ENCODE results near the gene SH3GLB1.

DNA sequence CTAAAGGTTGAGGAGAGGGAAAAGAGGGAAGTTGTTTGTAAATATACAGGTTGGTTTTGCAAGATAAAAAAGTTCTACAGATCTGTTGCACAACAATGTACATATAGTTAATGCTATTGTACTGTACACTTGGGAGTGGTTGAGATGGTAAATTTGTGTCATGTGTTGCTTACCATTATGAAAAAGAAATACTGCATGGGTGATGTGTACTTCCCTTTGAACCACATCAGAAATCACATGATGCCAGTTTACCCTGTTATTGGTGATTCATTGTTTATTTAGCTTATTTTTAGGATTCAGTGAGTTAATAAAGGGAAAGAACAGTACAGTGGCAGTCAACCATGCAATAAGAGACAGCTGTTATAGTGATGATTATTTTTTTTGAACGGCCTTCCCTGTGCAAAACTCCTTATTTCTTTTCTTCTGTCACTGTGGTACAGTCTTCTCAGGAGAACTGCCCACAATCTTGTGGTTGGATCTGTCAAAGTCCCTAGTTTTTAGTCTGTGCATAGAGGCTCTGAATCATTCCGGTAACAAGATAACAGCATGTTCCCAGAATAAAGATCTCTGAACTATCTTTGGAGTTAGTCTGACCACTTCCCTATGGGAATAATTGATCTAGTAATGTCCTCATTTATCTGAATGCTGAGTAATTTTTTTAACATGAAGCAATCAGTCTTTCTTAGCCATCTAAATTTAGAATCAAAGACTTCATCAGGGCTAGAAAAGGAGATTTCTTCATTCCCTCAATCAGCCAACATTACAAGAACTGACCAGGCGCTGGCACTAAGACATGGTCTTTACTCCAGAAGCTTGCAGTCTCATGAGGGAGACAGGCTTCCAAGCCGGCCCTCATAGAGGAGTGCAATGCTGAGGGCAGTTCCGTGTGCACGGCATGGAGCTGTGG is 84.2 kb downstream of the SH3GLB1 start:
- TF ChIP-seq POLR2A (conservative IDR thresholded peaks at IDR 0.05): no peak
- TF ChIP-seq HDAC2 (IDR thresholded peaks at IDR 0.05): peak; percentile 38; the same call in 1 of the 2 replicates
- no peak for TF ChIP-seq KDM4B (IDR thresholded peaks at IDR 0.05; ENCODE audit: borderline replicate concordance in 2 of 2, low read depth in 1 of 2)
- TF ChIP-seq CTCF (IDR thresholded peaks at IDR 0.05 in 2 of 3, conservative IDR thresholded peaks at IDR 0.05 in 1 of 3; ENCODE audit: insufficient read depth in 2 of 3, low read depth in 1 of 3, low read length in 3 of 3): no peak
- TF ChIP-seq FOXA3 (CRISPR knock-in tag; conservative IDR thresholded peaks at IDR 0.05 in 1 of 2, IDR thresholded peaks at IDR 0.05 in 1 of 2): peak; percentile 19 to 86; a peak in 3 of 4 replicates
- TF ChIP-seq ZNF174 (CRISPR knock-in tag; IDR thresholded peaks at IDR 0.05): no peak
- TF ChIP-seq SIN3A (IDR thresholded peaks at IDR 0.05; ENCODE audit: borderline replicate concordance in 2 of 2, control insufficient read depth in 1 of 2, low read depth in 2 of 2, low read length in 2 of 2): no peak
- no peak for TF ChIP-seq TSC22D4 (tag; IDR thresholded peaks at IDR 0.05)

All from K562 (cell line).